ENCODE measurements around the gene CPVL. TPM values are rescaled to one million over a fixed set of nuclear protein-coding genes. Genes with fewer than 3 reads are reported as not detected.

CPVL gene
- total RNA-seq, 3 donors from 2014 or later, result 11.4 to 44.2 (median 13.4) TPM

DNA sequence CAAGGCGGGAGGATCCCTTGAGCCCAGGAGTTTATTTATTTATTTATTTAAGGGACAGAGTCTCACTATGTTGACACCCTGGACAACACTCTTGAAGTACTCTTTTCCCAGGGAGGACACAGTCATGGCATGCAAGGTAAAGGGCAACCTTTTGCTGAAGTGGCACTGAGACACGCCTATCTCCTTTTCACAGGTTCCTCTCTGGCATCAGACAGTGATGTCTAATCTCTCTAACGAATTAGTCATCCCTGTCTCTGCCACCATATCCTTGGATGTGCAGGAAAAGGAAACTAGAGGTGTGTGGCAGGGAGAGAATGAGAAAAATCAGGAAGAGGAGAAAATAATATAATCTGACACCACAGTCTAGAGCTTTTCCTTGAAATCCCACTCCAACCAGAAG, 19.5 kb downstream of the CPVL start:
- Histone ChIP-seq H3K4me3 (no peak overlapping the region), H3K27ac (no peak overlapping the region), H3K27me3 (no peaks in the 10 kb centered on the region), H3K36me3 (no peaks in the 10 kb centered on the region), H3K4me1 (no peaks in the 10 kb centered on the region), H3K9me3 (no peaks in the 10 kb centered on the region)
- no peak for TF ChIP-seq POLR2A (IDR thresholded peaks at IDR 0.05)
- TF ChIP-seq POLR2AphosphoS5 (IDR thresholded peaks at IDR 0.05), result no peak
- intact Hi-C loops (cut with DNase I; ENCODE audit: low total_unique reads), result no loop called here
- DNase-seq (ENCODE audit: low spot score in 2 of 2), result no peak

DNA sequence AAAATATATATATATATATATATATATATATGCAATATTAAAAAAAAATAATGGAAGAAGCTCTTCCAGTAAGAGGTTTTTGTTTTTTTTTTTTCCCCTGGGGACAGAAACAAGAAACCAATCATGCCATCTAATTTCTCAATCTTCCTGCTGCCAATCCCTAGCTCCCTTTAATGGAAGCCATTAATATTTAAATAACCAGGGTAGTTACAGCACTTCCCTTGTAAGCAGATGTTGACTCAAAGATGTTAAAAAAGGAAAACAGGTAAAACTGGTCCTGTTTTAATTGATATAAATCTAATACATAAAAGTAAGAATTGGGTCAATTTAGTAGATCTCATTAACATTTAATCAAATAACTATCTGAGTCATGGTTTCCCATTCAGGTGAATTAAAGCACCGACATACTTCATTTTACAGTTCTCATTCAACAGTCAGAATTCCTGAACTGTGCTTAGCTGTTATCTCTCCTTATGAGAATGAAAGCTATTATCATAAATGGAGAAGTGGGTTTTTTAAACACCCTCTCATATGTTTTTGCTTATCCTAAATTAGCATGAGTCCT, 22.6 kb downstream of the CPVL start:
- no peak overlapping the region for H3K27ac ChIP-seq
- TF ChIP-seq POLR2A (IDR thresholded peaks at IDR 0.05) (no peak), POLR2AphosphoS5 (IDR thresholded peaks at IDR 0.05) (no peak)
- TF ChIP-seq, protein P1, sequence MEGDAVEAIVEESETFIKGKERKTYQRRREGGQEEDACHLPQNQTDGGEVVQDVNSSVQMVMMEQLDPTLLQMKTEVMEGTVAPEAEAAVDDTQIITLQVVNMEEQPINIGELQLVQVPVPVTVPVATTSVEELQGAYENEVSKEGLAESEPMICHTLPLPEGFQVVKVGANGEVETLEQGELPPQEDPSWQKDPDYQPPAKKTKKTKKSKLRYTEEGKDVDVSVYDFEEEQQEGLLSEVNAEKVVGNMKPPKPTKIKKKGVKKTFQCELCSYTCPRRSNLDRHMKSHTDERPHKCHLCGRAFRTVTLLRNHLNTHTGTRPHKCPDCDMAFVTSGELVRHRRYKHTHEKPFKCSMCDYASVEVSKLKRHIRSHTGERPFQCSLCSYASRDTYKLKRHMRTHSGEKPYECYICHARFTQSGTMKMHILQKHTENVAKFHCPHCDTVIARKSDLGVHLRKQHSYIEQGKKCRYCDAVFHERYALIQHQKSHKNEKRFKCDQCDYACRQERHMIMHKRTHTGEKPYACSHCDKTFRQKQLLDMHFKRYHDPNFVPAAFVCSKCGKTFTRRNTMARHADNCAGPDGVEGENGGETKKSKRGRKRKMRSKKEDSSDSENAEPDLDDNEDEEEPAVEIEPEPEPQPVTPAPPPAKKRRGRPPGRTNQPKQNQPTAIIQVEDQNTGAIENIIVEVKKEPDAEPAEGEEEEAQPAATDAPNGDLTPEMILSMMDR (IDR thresholded peaks at IDR 0.05), result no peak
- no peaks in the 10 kb centered on the region for H3K27me3 ChIP-seq
- no peak for DNase-seq (ENCODE audit: low spot score in 2 of 2)
- no peak overlapping the region for H3K4me3 ChIP-seq
- intact Hi-C loops (cut with DNase I; ENCODE audit: low total_unique reads), result no loop called here
- no peaks in the 10 kb centered on the region for H3K36me3 ChIP-seq
- H3K9me3 ChIP-seq, result no peaks in the 10 kb centered on the region
- no peaks in the 10 kb centered on the region for H3K4me1 ChIP-seq

DNA sequence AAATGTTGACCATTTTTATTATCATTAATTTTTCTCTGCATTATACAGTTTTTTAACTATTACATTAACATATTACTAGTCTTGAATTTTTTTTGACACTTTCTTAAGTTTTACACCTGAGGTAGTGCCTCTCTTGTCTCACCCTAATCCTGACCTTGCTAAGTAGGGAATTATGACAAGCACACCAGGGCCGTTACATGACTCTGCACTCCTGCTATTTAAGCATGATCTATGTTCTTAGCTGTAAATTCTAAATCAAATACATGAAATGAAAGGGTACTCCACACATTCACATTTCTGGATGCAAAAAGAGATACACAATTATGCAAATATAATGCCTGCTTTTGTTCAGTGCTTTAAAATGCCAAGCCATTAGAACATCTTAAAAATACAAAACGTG, 23.6 kb downstream of the CPVL start:
- DNase-seq (ENCODE audit: low spot score in 2 of 2), result no peak
- TF ChIP-seq POLR2AphosphoS5 (IDR thresholded peaks at IDR 0.05) (no peak), POLR2A (IDR thresholded peaks at IDR 0.05) (no peak)
- TF ChIP-seq, protein P1 (IDR thresholded peaks at IDR 0.05), result no peak
- no peak overlapping the region for H3K4me3 ChIP-seq
- H3K36me3 ChIP-seq, result no peaks in the 10 kb centered on the region
- no peaks in the 10 kb centered on the region for H3K9me3 ChIP-seq
- intact Hi-C loops (cut with DNase I; ENCODE audit: low total_unique reads), result no loop called here
- no peak overlapping the region for H3K27ac ChIP-seq
- no peaks in the 10 kb centered on the region for H3K4me1 ChIP-seq
- no peaks in the 10 kb centered on the region for H3K27me3 ChIP-seq

DNA sequence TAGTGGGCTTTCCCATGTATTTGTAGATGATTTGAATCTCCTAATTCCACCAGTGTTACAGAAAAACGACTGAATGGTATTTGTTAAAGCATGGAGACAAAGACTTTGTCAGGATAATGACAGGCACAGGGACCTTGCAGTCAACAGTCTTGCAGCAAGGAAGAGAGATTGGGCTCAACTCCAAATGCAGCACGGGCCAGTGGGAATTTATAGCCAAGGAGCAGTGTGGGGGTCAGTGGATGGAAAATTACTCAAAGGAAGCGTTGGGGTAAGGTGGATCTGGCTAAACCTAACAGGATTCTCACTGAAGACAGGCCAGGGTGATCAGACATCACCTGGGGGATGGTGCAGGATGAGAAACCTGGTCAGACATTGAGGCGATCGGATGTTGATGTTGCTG, 24.3 kb downstream of the CPVL start:
- TF ChIP-seq, protein P1 (IDR thresholded peaks at IDR 0.05), result no peak
- TF ChIP-seq POLR2AphosphoS5 (IDR thresholded peaks at IDR 0.05) (no peak), POLR2A (IDR thresholded peaks at IDR 0.05) (no peak)
- Histone ChIP-seq H3K36me3 (no peaks in the 10 kb centered on the region), H3K27me3 (no peaks in the 10 kb centered on the region), H3K9me3 (no peaks in the 10 kb centered on the region), H3K27ac (no peak overlapping the region), H3K4me1 (no peaks in the 10 kb centered on the region), H3K4me3 (no peak overlapping the region)
- intact Hi-C loops (cut with DNase I; ENCODE audit: low total_unique reads), result no loop called here
- DNase-seq (ENCODE audit: low spot score in 2 of 2), result no peak

DNA sequence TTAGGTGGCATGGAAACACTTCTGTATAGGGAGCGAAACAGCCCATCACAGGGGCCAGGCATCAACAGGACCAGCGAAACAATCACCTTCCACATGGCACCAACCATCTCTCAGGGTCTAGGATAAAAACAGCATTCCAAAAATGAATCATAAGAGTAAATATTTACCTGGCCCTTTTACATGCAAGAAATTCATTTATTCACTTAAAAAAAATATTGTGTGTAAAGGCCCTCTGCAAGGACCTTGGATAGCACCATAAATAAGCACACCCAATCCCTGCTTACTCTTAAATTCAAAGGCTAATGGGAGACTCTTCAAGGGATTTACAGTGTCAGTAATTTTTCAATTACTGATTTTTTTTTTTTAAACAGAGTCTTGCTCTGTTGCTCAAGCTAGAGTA, 25.4 kb downstream of the CPVL start:
- TF ChIP-seq POLR2AphosphoS5 (IDR thresholded peaks at IDR 0.05) (no peak), POLR2A (IDR thresholded peaks at IDR 0.05) (no peak)
- TF ChIP-seq, protein P1 (IDR thresholded peaks at IDR 0.05), result no peak
- no peaks in the 10 kb centered on the region for H3K9me3 ChIP-seq
- intact Hi-C loops (cut with DNase I; ENCODE audit: low total_unique reads), result no loop called here
- no peak overlapping the region for H3K27ac ChIP-seq
- no peaks in the 10 kb centered on the region for H3K36me3 ChIP-seq
- no peaks in the 10 kb centered on the region for H3K4me1 ChIP-seq
- no peaks in the 10 kb centered on the region for H3K27me3 ChIP-seq
- no peak for DNase-seq (ENCODE audit: low spot score in 2 of 2)
- H3K4me3 ChIP-seq, result no peak overlapping the region

DNA sequence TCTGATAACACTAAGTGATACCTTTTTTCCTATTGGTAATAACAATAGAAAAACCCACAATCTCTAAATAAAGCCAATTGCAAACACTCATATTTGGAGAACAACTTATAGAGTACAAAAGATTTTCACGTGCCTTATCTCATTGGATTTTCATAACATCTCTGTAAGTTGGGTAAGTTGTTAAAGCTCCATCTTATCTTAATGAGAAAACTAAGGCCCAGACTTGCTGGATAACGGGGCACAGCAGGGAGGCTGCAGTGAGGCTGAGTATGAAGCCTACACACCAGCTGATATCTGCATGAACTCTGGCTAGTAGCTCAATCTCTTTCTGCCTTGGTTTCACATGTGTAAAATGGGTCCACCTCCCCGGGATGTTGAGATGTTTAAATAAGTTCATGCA, 26.8 kb downstream of the CPVL start:
- H3K27me3 ChIP-seq, result no peaks in the 10 kb centered on the region
- TF ChIP-seq, protein P1 (IDR thresholded peaks at IDR 0.05), result no peak
- TF ChIP-seq POLR2A (IDR thresholded peaks at IDR 0.05), result no peak
- TF ChIP-seq POLR2AphosphoS5 (IDR thresholded peaks at IDR 0.05), result no peak
- no peak for DNase-seq (ENCODE audit: low spot score in 2 of 2)
- intact Hi-C loops (cut with DNase I; ENCODE audit: low total_unique reads), result no loop called here
- no peak overlapping the region for H3K4me3 ChIP-seq
- no peaks in the 10 kb centered on the region for H3K36me3 ChIP-seq
- no peaks in the 10 kb centered on the region for H3K9me3 ChIP-seq
- H3K4me1 ChIP-seq, result peaks cover 0 to 4% of the 10 kb centered on the region in 2 donors
- no peak overlapping the region for H3K27ac ChIP-seq

Data from breast epithelium (tissue), 4 donors.